Endothelial cell of umbilical vein (primary cell): Measurements from ENCODE around the gene RARRES1.

Source experiments
- EZH2 ChIP-seq: IDR thresholded peaks from 2 replicates; pipeline ENCODE4 v1.6.1; 2012; ENCODE audit warnings: borderline replicate concordance, low read depth, mild to moderate bottlenecking, moderate library complexity, low read length, inconsistent platforms; ENCODE audit not compliant: severe bottlenecking
- TF ChIP-seq, protein P1 (sequence below): IDR thresholded peaks from 2 replicates; pipeline ENCODE4 v1.6.1; 2011; ENCODE audit not compliant: insufficient read depth, insufficient read length

- TF ChIP-seq, protein P1, sequence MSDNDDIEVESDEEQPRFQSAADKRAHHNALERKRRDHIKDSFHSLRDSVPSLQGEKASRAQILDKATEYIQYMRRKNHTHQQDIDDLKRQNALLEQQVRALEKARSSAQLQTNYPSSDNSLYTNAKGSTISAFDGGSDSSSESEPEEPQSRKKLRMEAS, result no peak
- no peak for TF ChIP-seq EZH2
Observed at GRCh38 chr3:158678687-158679086, 53.6 kb downstream of the RARRES1 start.
